Activated CD4-positive, alpha-beta T cell treated with anti-CD3 and anti-CD28 coated beads, Interleukin-2, Interleukin-6, amounts not matched to agents 100 ng/mL and 50 ng/mL, durations not matched to agents 16 hours and 8 hours (primary cell): Measurements from ENCODE around the gene ZBTB9.

Experiments used
- DNase-seq: peaks from one replicate; pipeline ENCODE4 v3.0.0-alpha.2; 2020

ZBTB9 gene

GRCh38 chr6:33419580-33420490 is 34.5 kb upstream of the ZBTB9 start, which contains the start of gene SYNGAP1:
SYNGAP1 (plus strand) TSS chr6:33420065; CDS start chr6:33420265, 200 bp downstream.
- DNase-seq: peak; percentile 59

DNA sequence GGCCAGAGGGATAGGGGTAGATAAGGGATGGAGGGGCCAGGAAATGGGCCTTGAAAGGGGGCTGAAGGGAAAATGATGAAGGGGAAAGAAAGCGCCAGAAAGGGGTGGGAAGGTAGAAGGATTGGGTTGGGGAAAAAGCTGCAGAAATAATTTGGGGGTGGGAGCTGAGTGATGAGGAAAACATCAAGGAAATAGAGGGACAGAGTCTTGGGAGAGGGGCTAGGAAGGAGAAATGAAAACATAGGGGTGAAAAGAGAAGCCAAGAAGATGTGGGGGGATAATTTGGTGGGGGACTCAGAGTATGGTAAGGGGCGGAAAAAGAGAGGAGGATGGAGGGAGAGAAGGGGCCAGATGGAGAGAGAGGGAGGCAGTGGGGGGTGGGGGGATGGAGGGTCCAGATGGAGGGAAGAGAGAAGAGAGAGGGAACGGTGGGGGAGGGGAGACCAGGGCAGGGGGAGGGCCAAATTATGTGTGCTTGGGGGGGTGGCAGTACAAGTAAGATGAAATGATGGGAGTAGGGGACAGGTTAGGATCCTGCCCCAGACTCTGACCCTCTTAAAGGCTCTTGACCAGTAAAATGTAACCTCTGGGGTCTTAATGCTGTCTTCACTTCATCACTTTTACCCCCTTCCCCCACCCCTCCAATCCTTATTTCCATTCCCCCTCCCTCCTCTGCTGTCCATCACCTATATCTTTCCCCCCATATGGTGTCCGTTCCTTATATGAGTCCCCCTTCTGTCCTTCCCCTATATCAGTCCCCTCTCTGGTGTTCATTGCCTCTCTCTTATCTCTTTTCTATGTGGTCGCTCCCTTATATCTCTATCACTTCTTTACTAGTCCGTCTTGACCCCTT is 33.7 kb upstream of the ZBTB9 start:
- no peak for DNase-seq

- DNase-seq: no peak
Measured at GRCh38 chr6:33421344-33421643, 33.1 kb upstream of the ZBTB9 start.

DNA sequence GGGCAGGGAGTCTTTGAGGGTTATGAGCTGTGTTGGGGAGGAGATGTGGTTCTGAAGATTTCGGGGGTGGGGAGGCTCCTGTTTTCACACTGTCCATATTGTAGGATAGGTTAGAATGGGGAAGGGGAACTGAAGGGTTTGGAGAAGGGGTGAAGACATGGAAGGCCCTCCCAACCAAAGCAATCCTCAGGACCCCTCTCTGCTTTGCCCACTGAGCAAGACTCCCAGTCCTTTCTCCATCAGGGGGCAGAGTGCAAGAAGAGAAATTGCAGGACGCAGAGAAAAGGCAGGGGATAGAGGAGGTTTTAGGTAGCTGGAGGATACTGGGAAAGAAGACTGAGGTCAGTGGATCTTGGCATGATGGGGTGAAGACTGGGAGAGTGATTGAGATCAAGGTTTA is 30.6 kb upstream of the ZBTB9 start:
- DNase-seq: no peak

DNA sequence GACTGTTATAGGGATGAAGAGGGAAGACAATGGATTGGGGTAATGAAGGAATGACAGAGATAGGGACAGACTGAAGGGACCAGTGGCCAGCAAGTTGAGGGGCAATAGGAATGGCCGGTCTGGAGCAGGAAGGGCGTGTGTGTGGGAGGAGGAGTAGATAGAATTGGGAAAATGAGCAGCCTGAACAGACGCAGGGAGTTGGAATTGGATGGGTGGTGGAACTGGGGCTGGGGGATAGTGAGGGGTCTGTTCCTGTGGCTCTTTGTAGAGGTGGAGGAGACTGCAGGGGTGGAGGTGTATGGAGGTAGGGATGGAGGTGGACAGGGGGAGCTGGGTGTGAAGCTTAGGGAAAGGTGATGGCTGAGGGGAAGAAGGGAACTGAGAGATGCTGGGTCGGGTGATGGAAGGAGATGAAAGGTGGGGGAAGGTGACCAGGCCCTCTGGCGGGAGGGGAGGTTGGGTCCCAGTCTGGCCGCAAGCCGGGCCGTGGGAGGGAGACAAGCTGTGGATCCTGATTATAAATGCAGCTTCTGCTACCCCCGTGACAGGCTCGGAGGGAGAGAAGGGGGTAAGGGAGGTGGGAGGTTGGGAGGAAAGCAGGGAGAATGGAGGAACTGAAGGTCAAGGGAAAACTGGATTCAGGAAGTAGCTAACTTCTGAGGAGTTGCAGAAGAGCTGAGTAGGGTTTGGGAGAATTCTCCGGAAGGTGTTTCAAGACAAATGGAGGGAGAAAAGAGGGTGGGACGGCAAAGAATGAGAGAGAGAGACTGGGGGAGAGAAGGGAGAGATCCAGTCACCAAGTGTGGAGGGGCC is 29.3 kb upstream of the ZBTB9 start:
- no peak for DNase-seq

DNA sequence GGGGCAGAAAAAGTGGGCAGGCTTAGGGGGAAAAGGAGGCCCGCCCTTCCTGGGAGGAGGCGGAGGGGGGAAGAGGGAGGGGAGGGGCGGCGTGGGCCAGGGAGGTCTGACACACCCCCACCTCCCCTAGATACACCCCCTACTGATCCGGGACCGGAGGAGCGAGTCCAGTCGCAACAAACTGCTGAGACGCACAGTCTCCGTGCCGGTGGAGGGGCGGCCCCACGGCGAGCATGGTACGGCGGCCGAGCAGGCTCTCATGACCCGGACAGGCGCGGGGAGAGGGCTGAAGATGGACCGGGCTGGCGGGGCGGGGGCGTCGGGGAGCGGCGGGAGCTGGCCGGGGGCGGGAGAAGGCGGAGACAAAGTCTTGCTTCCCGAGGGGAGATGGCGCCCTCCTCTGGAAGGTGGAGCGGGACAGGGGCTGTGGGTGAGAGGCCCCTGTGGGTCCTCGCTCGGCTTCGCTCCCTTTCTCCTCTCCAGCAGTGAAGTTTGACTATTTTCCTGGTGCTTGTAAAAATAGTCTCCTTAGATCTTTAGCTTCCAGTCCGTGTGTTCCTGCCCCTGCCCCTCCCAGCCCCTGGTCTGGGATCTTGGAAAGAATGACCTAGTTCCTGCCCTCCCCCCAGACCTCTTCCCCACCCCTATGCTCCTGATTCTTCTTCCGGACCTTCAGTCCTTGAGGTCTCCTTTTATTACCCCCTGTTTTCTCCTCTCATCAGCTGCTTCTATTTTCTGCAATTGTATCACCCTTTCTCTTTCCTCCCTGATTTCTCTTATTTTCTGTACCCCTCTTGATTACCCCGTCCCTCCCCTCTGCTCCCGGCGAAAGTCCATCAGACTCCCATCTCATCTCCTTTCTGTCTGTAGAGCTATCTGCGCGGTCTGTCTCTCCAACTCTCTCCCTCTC is 28.5 kb upstream of the ZBTB9 start:
- peak; percentile 87 for DNase-seq

DNA sequence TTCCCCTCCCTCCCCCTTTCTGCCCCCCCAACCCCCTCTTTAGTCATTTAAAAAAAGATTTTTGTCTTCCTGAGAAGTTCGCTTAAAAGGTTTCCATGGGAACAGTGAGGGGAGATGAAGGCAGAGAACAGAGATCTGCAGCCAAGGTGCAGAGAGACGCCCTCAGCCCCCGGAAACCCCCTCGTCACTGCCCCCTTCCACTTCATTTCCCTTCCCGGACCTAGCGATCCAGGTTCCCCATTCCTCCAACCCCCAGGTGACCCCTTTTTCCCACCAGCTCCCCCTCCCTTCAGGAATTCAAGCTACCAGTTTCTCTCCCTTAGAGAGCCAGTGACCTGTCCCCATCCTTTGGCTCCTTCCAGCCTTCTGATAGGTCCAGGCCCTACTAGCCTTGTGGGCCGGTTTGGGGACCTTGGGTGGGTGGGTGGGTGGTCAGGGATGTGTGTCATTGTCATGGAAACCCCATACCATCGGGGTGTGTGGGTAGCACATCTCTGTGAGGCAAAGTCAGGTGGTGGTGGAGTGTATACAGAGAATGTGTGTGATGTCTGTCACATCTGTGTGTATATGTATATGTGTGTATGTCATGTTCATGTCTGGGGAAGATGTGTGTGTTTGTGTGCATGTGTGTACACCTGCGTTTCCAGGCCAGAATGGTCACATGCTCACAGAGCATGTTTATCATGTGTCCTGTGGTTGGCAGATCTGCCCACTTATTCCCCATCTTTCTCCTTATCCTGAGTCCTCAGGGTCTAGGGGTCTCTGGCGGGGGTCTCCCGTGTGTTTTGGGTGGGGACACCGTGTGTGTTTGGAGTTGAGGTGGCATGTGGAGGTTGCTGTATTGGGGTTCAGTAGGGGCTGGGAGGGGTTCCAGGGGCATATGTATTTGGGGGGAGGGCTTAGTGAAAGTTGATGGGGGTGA is 27.5 kb upstream of the ZBTB9 start:
- DNase-seq: peak; percentile 36

DNA sequence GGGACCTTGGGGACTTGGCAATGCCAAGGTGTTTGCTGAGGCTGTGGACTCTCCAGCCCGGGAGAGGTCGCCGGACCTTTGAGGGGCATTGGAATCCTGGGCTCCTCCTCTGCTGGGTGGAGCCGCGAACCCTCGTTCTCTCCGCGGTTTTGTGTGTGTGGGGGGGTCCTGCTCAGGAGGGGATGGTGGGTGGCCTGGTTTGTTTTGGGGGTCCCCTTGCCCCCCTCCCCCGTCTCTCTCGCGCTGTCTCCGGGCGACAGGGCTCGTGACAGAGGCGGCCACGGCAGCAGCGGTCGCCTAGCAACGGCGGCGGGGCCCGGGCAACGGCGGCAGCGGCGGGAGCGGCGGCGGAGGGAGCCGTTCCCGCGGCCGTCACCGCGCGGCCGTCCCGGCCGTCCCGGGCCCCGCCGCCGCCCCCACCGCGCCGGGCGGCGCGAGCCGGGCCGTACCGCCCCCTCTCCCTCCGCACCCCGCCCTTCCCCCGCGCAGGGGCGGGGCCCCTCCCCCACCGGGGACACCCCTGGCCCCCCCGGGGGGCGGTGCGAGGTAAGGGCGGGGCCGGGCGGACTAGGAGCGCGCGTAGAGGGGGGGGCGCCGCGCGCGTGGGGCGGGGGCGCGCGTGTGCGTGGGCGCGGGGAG is 26.7 kb upstream of the ZBTB9 start:
- peak; percentile 55 for DNase-seq

DNA sequence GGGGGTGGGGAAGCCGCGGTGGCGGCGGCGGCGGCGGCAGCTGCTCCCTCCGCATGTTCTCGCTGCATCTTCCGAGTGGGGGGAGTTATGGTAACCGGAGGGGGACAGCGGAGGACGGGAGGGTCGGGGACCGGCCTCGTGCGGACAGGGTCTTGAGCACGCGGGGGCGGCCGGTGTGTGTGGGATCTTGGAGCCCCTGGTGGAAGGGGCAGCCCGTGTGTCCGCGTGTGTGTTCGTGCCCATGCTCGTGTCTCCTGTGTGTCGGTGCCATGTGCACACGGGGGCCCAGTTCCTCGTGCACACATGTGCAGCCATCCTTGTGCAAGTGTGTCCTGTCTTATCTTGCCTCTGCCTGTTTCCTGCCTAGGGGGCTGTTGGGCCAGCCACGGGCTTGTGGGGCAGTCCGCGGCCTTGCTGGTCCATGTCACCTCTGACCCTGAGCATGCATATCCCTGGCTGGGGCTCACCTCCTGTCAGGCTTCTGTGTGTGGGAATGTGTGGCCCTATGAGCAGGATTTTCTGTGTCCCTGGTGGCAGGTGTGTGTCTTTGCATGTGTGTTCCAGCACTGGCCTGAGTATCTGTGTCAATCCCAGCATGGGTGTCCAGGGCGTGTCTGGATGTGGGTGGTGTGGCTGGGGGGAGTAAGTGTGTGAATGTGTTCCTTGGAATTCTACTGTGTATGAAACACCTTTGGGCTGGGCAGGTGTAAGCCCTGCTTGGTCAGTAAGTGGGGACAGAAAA is 26.0 kb upstream of the ZBTB9 start:
- peak; percentile 66 for DNase-seq

DNA sequence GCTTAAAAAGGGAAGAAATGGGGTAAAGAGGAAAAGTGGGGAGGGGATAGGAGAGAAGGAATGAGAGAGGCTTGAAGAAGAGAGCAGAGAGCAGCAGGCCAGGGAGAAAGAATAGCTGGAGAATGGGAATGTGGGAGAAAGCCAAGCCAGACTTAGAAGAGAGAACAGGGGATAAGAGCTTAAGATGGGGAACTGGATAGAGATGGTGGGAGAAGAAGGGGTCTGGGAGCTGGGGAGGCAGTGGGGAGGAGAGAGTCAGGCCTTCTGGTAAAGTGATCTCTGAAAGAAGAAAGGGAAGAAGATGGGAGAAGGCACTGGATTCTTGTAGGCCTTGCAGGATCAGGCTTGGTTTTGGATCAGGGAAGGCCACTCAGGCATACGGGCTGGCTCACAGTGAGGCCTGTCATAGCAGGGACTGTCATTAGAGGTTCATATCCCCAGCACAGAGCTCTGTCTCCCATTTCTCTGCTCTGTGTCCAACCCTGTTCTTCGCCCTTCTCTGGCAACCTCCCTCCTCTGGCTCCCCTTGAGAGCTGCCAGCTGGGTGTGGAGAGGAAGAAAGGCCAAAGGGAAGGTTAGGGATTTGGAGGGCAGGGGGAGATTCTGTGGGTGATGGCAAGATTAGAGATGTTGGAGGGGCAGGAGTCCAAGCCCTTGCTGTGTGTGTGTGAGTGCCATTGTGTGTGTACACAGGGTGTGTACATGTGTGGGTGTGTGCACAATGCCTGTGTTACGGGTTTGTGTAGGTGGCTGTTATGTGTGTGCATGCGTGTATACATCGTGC is 25.2 kb upstream of the ZBTB9 start:
- no peak for DNase-seq

DNA sequence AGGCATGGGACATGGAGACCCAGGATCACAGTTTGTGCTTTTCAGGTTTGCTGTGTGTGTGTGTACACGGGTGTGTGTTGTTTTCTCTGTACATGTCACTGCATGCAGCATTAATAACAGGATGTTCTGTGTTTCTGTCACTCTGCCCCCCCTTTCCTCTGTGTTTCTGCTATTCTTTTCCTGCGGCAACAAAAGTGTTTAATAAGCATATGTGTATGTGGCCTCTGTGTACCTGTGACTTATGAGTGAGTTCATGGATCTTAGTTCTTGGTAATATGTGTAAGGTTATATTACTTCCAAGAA is 24.7 kb upstream of the ZBTB9 start:
- peak; percentile 37 for DNase-seq

- peak; percentile 33 for DNase-seq
Measured at GRCh38 chr6:33430334-33430733, 24.0 kb upstream of the ZBTB9 start.

GRCh38 chr6:33430991-33431879 is 23.1 kb upstream of the ZBTB9 start:
- peak; percentile 83 for DNase-seq

DNA sequence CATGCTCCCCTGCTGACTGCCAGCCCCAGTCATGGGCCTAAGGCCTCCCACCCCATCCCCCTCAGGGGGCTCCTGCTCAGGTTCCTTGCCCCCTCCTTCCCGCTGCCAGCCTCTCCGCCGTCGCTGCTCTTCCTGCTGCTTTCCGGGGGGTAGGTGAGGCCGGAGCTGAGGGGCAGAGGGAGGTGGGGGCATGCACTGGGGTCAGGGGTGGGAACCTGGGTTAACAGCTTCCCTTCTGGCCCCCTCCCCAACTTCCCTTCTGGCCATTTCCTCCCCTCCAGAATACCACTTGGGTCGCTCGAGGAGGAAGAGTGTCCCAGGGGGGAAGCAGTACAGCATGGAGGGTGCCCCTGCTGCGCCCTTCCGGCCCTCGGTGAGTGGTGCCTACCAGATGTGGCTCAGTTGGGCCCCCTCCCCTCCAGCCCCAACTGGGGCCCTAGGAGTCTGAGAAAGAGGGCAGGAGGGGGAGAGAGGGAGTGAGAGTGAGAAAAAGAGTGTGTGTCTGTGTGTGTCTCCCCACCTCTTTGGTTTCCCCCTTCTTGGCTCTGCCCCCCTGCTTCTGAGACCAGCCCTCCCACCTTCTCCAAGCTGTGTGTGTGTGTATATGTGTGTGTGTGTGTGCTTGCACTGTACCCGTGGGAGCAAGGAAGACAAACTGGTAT is 22.4 kb upstream of the ZBTB9 start:
- DNase-seq: no peak

- no peak for DNase-seq
Measured at GRCh38 chr6:33432546-33432945, 21.8 kb upstream of the ZBTB9 start.

DNA sequence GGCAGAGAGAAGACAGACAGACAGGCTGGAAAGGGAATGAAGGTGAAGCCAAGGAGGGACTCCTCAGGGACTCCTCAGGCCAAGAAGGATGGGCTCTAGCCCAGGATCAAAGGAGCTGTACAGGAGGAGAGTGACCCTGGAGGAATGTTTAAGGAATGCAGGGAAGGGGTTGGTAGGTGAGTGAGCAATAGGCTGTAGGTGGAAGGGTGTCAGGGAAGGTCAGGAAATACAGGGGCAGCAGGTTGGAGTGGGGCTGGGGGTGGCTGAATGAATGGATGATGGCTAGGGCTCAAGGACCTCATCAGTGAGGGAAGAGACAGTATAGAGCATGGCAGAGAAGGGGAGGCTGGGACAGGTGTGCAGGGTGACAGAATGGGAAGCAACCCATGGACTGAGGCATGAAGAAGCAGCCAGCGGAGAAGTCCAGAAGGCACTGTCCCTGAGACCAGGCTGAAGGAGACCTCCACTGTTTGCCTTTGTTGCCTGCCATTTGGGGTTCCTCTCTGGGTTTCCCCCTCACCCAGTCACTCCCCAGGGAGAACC is 21.3 kb upstream of the ZBTB9 start:
- no peak for DNase-seq
